Erythroblast (primary cell): ENCODE data around the gene SLC23A3.
"Not testable (repeated sequence)": the region's sequence is repeated elsewhere in the genome, so short reads cannot be mapped to it uniquely, and the experiment has no call there.

ENCODE experiments used
- DNase-seq, 2 experiments: peaks; one replicate each; lab custom pipeline; 2025; lab: John Stamatoyannopoulos, UW
- GATA1 ChIP-seq: IDR thresholded peaks from 2 replicates; pipeline ENCODE4 v1.6.1; 2011; ENCODE audit warnings: low read depth, mild to moderate bottlenecking, control low read depth, low read length, moderate library complexity
- POLR2A ChIP-seq: IDR thresholded peaks from 2 replicates; pipeline ENCODE4 v1.6.1; 2011; ENCODE audit warnings: mild to moderate bottlenecking, low read length

The SLC23A3 gene

DNA sequence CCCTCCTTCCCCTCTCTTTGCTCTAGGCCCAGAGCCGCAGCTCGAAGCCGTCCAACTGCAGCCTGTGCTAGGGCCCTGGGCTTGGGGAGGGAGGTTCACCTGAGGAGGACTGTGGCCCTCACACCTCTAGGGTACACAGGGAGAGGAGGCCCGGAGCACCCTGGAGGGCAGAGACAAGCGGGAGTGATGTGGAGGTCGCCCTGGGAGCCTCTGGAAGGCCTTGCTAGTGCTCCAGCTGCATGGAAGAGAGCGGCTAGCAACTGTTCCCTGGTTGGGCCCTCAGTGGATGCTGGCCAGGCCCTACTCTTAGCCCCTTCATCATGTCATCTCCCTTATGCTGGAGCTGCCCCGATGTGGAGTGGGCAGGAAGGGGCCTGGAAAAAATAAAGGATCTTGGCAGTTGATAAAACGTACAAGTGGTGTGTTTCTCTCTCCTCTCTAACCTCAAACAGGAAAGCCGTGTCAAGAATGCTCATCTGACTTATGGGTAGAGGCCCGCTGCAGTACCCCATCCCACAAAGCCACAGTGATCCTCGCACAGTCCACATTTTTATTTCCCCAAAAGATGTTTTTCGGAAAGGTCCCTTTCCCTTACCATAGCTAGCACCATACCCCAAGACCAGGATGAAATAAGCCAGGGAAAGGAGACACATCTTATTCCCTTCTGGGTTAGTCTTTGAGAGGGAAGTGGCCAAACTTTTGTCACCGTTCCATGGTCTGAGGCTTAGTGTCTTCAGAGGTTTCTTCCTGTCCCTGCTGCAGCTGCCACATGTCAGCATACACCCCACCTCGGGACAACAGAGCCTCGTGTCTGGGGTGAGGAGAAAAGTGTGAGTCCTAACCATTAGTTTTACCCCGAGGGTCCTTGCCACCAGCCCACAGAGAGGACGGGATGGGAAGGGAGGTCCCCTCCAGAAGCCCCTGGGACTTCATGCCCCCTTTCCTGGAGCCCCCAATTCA is 39.7 kb upstream of the SLC23A3 start:
- TF ChIP-seq POLR2A (no peak), GATA1 (no peak)
- DNase-seq: no peak

- TF ChIP-seq GATA1: no peak
- TF ChIP-seq POLR2A: peak; percentile 13
- DNase-seq: peak in 1 of 2 experiments; percentile 48
Observed at GRCh38 chr2:219207884-219208740, 38.3 kb upstream of the SLC23A3 start.

GRCh38 chr2:219207134-219207883 is 37.5 kb upstream of the SLC23A3 start:
- TF ChIP-seq POLR2A (peak; percentile 19), GATA1 (no peak)
- DNase-seq: no peak

DNA sequence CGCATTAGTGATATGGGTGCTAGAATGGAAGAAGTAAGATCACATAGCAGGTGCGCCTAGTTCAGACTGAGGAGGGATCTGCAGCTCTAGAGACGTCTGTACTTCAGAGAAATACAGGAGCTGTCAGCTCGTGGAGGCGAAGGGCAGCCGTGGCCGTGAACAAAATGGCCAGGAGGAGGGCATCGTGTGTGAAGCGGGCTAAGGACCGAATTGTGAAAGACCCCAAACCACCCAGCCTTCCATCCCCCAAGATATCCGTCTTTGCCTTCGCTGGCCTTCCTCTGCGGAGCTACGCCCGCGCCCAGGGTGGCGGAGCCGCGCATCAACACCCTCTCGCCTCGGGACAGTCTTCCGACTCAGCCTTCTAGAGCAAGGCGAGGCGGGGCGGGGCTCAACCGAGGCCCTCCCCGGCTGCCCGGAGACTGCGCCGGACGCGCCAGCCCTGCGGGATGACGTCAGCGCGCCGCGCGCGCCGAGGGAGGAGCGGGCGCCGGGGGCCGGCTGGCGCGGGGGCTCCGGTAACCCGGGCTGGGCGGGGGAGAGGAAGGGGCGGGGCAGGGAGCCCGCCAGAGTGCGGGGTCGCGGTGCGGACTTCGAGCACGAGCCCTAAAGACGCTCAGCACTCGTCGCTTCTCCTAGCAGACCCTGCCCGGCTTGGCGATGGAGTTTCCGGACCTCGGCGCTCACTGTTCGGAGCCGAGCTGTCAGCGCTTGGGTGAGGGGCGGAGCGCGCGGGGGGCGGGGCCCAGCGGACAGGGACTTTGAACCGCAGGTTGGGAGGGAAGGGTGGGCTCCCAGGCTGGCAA is 36.7 kb upstream of the SLC23A3 start, which contains the start of gene ZFAND2B:
Gene ZFAND2B, plus strand, starts transcription at position 455 of the 806 bp plus-strand sequence. Its CDS starts 206 bp downstream, at position 661.
- DNase-seq: peak; percentile 95 to 97
- TF ChIP-seq GATA1 (no peak), POLR2A (peak; percentile 97)

GRCh38 chr2:219205981-219206327 is 36.1 kb upstream of the SLC23A3 start:
- DNase-seq: no peak
- TF ChIP-seq GATA1 (no peak), POLR2A (no peak)

- no peak for DNase-seq
- no peak for TF ChIP-seq POLR2A
- no peak for TF ChIP-seq GATA1
Observed at GRCh38 chr2:219205165-219205538, 35.3 kb upstream of the SLC23A3 start.

DNA sequence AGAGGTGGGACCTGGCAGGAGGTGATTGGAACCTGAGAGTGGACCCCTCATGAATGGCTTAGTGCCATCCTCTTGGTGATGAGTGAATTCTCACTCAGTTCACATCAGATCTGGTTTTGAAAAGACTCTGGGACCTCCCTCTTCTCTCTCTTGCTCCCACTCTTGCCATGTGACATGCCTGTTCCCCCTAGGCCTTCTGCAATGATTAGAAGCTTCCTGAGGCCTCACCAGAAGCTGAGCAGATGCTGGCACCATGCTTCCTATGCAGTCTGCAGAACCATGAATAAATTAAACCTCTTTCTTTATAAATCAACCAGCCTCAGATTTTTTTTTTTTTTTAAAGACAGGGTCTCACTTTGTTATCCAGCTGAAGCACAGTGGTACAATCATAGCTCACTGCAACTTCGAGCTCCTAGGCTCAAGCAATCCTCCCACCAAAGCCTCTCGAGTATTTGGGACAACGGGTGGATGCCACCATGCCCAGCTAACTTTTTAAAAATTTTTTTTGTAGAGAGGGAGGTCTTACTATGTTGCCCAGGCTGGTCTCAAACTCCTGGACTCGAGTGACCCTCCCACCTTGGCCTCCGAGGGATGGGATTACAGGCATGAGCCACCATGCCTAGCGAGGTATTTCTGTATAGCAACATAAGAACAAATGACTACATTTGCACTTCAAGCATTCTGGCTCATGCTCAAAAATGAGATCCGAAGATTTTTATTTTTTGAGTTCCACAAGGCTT is 34.8 kb upstream of the SLC23A3 start:
- DNase-seq: no peak
- no peak for TF ChIP-seq POLR2A
- TF ChIP-seq GATA1: no peak

GRCh38 chr2:219201331-219201730 is 31.5 kb upstream of the SLC23A3 start:
- not testable (repeated sequence) for DNase-seq

GRCh38 chr2:219200502-219201326 is 30.9 kb upstream of the SLC23A3 start:
- DNase-seq: not testable (repeated sequence)
- TF ChIP-seq POLR2A: peak; percentile 15

DNA sequence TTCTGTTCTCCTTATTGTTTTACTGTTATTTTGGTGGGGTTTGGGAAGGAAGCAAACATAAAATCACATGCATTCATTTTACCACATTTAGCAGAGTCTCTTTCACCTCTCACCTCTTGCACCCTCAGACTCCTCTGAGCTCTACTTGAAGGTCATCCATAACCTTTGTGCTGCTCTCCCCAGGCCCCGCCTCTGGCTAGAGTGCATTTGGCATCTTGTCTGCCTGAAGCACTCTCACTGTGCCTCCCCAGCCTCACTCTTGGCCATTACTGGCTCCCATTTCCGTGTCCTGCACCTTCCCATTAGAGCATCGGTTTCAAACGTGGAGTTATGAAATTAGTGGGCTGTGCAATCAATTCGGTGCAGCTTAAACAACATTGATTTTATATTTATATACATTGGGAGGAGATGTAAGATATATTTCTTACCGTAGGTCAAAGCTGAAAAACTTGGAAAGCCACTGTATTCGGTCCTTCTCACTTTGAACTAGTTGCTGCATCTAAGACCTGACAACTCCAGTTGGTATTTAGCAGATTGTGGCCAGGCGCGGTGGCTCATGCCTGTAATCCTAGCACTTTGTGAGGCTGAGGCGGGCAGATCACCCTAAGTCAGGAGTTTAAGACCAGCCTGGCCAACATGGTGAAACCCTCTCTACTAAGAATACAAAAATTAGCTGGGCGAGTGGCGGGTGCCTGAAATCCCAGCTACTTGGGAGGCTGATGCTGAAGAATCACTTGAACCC is 29.8 kb upstream of the SLC23A3 start:
- TF ChIP-seq POLR2A: no peak
- no peak for TF ChIP-seq GATA1
- no peak for DNase-seq

DNA sequence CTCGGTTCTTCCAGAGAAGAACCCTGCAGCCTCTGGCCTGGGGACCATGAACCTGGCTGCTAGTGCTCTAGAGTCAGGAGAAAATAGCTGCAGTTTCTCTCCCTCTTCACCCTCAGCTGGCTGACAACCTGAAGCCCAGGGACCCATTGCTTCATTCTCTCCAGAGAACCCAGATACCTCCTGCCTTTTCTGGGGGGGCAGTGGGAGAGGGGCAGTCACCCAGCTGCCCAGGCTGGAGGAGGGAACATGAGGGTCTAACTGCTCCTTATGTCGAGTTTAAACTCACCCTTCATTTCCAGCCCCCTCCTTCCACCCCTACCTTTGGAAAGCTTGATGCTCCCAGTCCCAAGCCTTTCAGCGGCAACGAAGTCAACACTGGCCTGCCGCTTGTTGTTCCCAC is 29.1 kb upstream of the SLC23A3 start:
- TF ChIP-seq POLR2A: no peak
- TF ChIP-seq GATA1: no peak
- no peak for DNase-seq
